Activated B cell treated with CpG ODN at 0.5 μM for 24 hours (primary cell): ENCODE data around the gene HTATIP2. TPM values are rescaled to one million over a fixed set of nuclear protein-coding genes. Genes with fewer than 3 reads are reported as not detected.

ENCODE experiments used
- ATAC-seq: fragments of 200-7000 bp; cut with Tn5 transposase; one replicate; pipeline ENCODE4 v1.10.0; 2021; ENCODE audit warnings: low read depth, mild to moderate bottlenecking, moderate library complexity
- CTCF ChIA-PET: fragments of 350-600 bp; sonication (Branson Sonifier 250); formaldehyde crosslinking; loops from one replicate; lab custom pipeline; 2021; ENCODE audit warnings: antibody characterized with exemption; lab: Charles Lee
- POLR2A ChIA-PET: fragments of 350-600 bp; sonication (Branson Sonifier 250); formaldehyde crosslinking; loops from one replicate; lab custom pipeline; 2021; ENCODE audit warnings: antibody characterized with exemption; lab: Charles Lee
- DNase-seq: peaks from one replicate; pipeline ENCODE4 v3.0.0; 2022
- H3K27ac Mint-ChIP-seq: one replicate; pipeline ENCODE4 v1.8.0; 2020; ENCODE audit warnings: mixed read lengths
- H3K27me3 Mint-ChIP-seq: one replicate; pipeline ENCODE4 v1.8.0; 2021; ENCODE audit warnings: mixed read lengths
- H3K36me3 Mint-ChIP-seq: one replicate; pipeline ENCODE4 v1.8.0; 2021; ENCODE audit warnings: low read depth, mixed read lengths
- H3K4me1 Mint-ChIP-seq: one replicate; pipeline ENCODE4 v1.8.0; 2021; ENCODE audit warnings: mixed read lengths
- H3K4me3 Mint-ChIP-seq: one replicate; pipeline ENCODE4 v1.8.0; 2020; ENCODE audit warnings: mild to moderate bottlenecking, mixed read lengths
- H3K9me3 Mint-ChIP-seq: one replicate; pipeline ENCODE4 v1.8.0; 2020; ENCODE audit warnings: mixed read lengths
- CTCF ChIP-seq: fragments of 200-600 bp; IDR thresholded peaks from one replicate; pipeline ENCODE4 v1.8.0; 2022; ENCODE audit warnings: antibody characterized with exemption, mild to moderate bottlenecking
- intact Hi-C: fragments of 100-400 bp; cut with micrococcal nuclease; formaldehyde crosslinking; loops from one replicate; pipeline ENCODE4 v1.15.1; 2024
- total RNA-seq: library from RNA; stranded (reverse); gene quantifications from 2 replicates; pipeline ENCODE4 v1.2.3, GENCODE V29; 2022

The HTATIP2 gene
- total RNA-seq, 1 donor from 2014 or later: 36.5 TPM

GRCh38 chr11:20388096-20389055 is 24.9 kb downstream of the HTATIP2 start:
- no peak for ATAC-seq
- peaks cover 32% of the 10 kb centered on the region for H3K36me3 Mint-ChIP-seq
- CTCF ChIA-PET: interaction anchor here (1.0 kb wide), 1 partner anchor 8 kb away, joined by 4 read pairs; no protein-coding TSS in a partner anchor
- peak overlapping the region; percentile 97 for H3K4me3 Mint-ChIP-seq
- no peak for TF ChIP-seq CTCF
- H3K27me3 Mint-ChIP-seq: no peaks in the 10 kb centered on the region
- no peaks in the 10 kb centered on the region for H3K9me3 Mint-ChIP-seq
- H3K4me1 Mint-ChIP-seq: peaks cover 28% of the 10 kb centered on the region
- intact Hi-C loops: loop anchor here (10.0 kb wide), 1 partner anchor 1274 kb away; the partner anchor contains the start of gene ZDHHC13
- POLR2A ChIA-PET: interaction anchor here (1.5 to 3.1 kb wide), 2 partner anchors 21 to 25 kb away, joined by 4 to 22 read pairs; partner anchors contain the start of gene HTATIP2
- H3K27ac Mint-ChIP-seq: peak overlapping the region; percentile 100
- no peak for DNase-seq

- Mint-ChIP-seq H3K9me3 (no peaks in the 10 kb centered on the region), H3K27ac (no peak overlapping the region), H3K4me1 (peaks cover 4% of the 10 kb centered on the region), H3K27me3 (no peaks in the 10 kb centered on the region), H3K4me3 (no peak overlapping the region), H3K36me3 (peaks cover 64% of the 10 kb centered on the region)
- ChIA-PET CTCF (interaction anchor here (1.1 to 1.5 kb wide), 4 partner anchors 9 to 36 kb away, joined by 3 to 4 read pairs (median 4); no protein-coding TSS in a partner anchor), POLR2A (no interaction called here)
- peak; percentile 50 for ATAC-seq
- intact Hi-C loops: loop anchor here (1.0 kb wide), 1 partner anchor 10 kb away; the partner anchor contains the start of gene PRMT3
- TF ChIP-seq CTCF: no peak
- DNase-seq: no peak
Measured at GRCh38 chr11:20397281-20397680, 33.8 kb downstream of the HTATIP2 start.

GRCh38 chr11:20399498-20399897 is 36.0 kb downstream of the HTATIP2 start:
- ChIA-PET POLR2A (no interaction called here), CTCF (no interaction called here)
- H3K27me3 Mint-ChIP-seq: no peaks in the 10 kb centered on the region
- no peak overlapping the region for H3K27ac Mint-ChIP-seq
- no peak overlapping the region for H3K4me3 Mint-ChIP-seq
- H3K4me1 Mint-ChIP-seq: peaks cover 4% of the 10 kb centered on the region
- no peaks in the 10 kb centered on the region for H3K9me3 Mint-ChIP-seq
- ATAC-seq (no peak), DNase-seq (no peak)
- no peak for TF ChIP-seq CTCF
- H3K36me3 Mint-ChIP-seq: peaks cover 64% of the 10 kb centered on the region
- intact Hi-C loops: no loop called here

GRCh38 chr11:20403059-20403458 is 39.5 kb downstream of the HTATIP2 start:
- Mint-ChIP-seq H3K4me1 (no peaks in the 10 kb centered on the region), H3K36me3 (peaks cover 67% of the 10 kb centered on the region), H3K27ac (no peak overlapping the region), H3K4me3 (no peak overlapping the region), H3K9me3 (no peaks in the 10 kb centered on the region), H3K27me3 (no peaks in the 10 kb centered on the region)
- no peak for TF ChIP-seq CTCF
- ATAC-seq (no peak), DNase-seq (no peak)
- ChIA-PET CTCF (interaction anchor here (1.3 kb wide), 1 partner anchor 16 kb away, joined by 3 read pairs; the partner anchor contains the start of gene PRMT3), POLR2A (no interaction called here)
- intact Hi-C loops: no loop called here

- Mint-ChIP-seq H3K27me3 (no peaks in the 10 kb centered on the region), H3K27ac (no peak overlapping the region), H3K4me1 (no peaks in the 10 kb centered on the region), H3K9me3 (no peaks in the 10 kb centered on the region), H3K4me3 (no peak overlapping the region), H3K36me3 (peaks cover 66% of the 10 kb centered on the region)
- ATAC-seq (no peak), DNase-seq (no peak)
- CTCF ChIA-PET: no interaction called here
- intact Hi-C loops: no loop called here
- POLR2A ChIA-PET: no interaction called here
- TF ChIP-seq CTCF: no peak
Measured at GRCh38 chr11:20406484-20406883, 43.0 kb downstream of the HTATIP2 start.
